ENCODE data around the gene WIZ.

Gene WIZ

GRCh38 chr19:15432018-15432494 is 17.7 kb downstream of the WIZ start (continued):
- TF ChIP-seq, protein P1, sequence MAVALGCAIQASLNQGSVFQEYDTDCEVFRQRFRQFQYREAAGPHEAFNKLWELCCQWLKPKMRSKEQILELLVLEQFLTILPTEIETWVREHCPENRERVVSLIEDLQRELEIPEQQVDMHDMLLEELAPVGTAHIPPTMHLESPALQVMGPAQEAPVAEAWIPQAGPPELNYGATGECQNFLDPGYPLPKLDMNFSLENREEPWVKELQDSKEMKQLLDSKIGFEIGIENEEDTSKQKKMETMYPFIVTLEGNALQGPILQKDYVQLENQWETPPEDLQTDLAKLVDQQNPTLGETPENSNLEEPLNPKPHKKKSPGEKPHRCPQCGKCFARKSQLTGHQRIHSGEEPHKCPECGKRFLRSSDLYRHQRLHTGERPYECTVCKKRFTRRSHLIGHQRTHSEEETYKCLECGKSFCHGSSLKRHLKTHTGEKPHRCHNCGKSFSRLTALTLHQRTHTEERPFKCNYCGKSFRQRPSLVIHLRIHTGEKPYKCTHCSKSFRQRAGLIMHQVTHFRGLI (tag by site-specific recombination; IDR thresholded peaks at IDR 0.05), result no peak
- TF ChIP-seq TRIM28 (IDR thresholded peaks at IDR 0.05; ENCODE audit: borderline replicate concordance, low read length) (no peak), PRDM1 (tag by site-specific recombination; IDR thresholded peaks at IDR 0.05) (no peak), SP2 (tag by site-specific recombination; IDR thresholded peaks at IDR 0.05) (0 out of 2 replicates have a peak, but pooled peaks have one; percentile 38), ZSCAN5A (tag by site-specific recombination; IDR thresholded peaks at IDR 0.05) (no peak), SP3 (tag by site-specific recombination; IDR thresholded peaks at IDR 0.05) (peak; percentile 33), ZBTB11 (tag by site-specific recombination; conservative IDR thresholded peaks at IDR 0.05; ENCODE audit: low read depth) (0 out of 2 replicates have a peak, but pooled peaks have one; percentile 26), ZNF660 (tag by site-specific recombination; IDR thresholded peaks at IDR 0.05) (no peak), ZNF692 (tag by site-specific recombination; IDR thresholded peaks at IDR 0.05) (peak; percentile 56), ZNF335 (tag by site-specific recombination; conservative IDR thresholded peaks at IDR 0.05) (peak; percentile 53), ZNF658 (tag by site-specific recombination; IDR thresholded peaks at IDR 0.05) (no peak), ZNF248 (tag by site-specific recombination; IDR thresholded peaks at IDR 0.05) (no peak), ZNF23 (tag by site-specific recombination; IDR thresholded peaks at IDR 0.05; ENCODE audit: borderline replicate concordance) (no peak), ZNF785 (tag by site-specific recombination; IDR thresholded peaks at IDR 0.05) (no peak), EGR2 (tag by site-specific recombination; IDR thresholded peaks at IDR 0.05; ENCODE audit: low read depth) (peak; percentile 61), ZFP37 (tag by site-specific recombination; IDR thresholded peaks at IDR 0.05) (no peak), ZNF24 (tag by site-specific recombination; IDR thresholded peaks at IDR 0.05) (no peak), CTCF (tag by site-specific recombination; IDR thresholded peaks at IDR 0.05) (no peak), ZNF530 (tag by site-specific recombination; IDR thresholded peaks at IDR 0.05; ENCODE audit: low read depth) (no peak), ZNF76 (tag by site-specific recombination; IDR thresholded peaks at IDR 0.05; ENCODE audit: borderline replicate concordance, low read depth) (0 out of 2 replicates have a peak, but pooled peaks have one; percentile 67), SCRT2 (tag by site-specific recombination; IDR thresholded peaks at IDR 0.05) (no peak)
- TF ChIP-seq, protein P2, sequence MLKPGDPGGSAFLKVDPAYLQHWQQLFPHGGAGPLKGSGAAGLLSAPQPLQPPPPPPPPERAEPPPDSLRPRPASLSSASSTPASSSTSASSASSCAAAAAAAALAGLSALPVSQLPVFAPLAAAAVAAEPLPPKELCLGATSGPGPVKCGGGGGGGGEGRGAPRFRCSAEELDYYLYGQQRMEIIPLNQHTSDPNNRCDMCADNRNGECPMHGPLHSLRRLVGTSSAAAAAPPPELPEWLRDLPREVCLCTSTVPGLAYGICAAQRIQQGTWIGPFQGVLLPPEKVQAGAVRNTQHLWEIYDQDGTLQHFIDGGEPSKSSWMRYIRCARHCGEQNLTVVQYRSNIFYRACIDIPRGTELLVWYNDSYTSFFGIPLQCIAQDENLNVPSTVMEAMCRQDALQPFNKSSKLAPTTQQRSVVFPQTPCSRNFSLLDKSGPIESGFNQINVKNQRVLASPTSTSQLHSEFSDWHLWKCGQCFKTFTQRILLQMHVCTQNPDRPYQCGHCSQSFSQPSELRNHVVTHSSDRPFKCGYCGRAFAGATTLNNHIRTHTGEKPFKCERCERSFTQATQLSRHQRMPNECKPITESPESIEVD (tag by site-specific recombination; IDR thresholded peaks at IDR 0.05), result no peak
- TF ChIP-seq, protein P3, sequence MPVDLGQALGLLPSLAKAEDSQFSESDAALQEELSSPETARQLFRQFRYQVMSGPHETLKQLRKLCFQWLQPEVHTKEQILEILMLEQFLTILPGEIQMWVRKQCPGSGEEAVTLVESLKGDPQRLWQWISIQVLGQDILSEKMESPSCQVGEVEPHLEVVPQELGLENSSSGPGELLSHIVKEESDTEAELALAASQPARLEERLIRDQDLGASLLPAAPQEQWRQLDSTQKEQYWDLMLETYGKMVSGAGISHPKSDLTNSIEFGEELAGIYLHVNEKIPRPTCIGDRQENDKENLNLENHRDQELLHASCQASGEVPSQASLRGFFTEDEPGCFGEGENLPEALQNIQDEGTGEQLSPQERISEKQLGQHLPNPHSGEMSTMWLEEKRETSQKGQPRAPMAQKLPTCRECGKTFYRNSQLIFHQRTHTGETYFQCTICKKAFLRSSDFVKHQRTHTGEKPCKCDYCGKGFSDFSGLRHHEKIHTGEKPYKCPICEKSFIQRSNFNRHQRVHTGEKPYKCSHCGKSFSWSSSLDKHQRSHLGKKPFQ (tag by site-specific recombination; IDR thresholded peaks at IDR 0.05), result no peak
- TF ChIP-seq, protein P4, sequence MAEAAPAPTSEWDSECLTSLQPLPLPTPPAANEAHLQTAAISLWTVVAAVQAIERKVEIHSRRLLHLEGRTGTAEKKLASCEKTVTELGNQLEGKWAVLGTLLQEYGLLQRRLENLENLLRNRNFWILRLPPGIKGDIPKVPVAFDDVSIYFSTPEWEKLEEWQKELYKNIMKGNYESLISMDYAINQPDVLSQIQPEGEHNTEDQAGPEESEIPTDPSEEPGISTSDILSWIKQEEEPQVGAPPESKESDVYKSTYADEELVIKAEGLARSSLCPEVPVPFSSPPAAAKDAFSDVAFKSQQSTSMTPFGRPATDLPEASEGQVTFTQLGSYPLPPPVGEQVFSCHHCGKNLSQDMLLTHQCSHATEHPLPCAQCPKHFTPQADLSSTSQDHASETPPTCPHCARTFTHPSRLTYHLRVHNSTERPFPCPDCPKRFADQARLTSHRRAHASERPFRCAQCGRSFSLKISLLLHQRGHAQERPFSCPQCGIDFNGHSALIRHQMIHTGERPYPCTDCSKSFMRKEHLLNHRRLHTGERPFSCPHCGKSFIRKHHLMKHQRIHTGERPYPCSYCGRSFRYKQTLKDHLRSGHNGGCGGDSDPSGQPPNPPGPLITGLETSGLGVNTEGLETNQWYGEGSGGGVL (tag by site-specific recombination; IDR thresholded peaks at IDR 0.05), result no peak

Measured in HEK293 (cell line).